BJ (cell line): ENCODE results near the gene RAVER1. TPM values are rescaled to one million over a fixed set of nuclear protein-coding genes. Genes with fewer than 3 reads are reported as not detected.

ENCODE experiments used
- CTCF ChIA-PET: fragments of 350-600 bp; formaldehyde crosslinking; extraction: SDS; loops from one replicate; lab custom pipeline; 2021; ENCODE audit warnings: antibody characterized with exemption, inconsistent platforms; lab: Yijun Ruan, JAX
- POLR2A ChIA-PET: fragments of 300-600 bp; sonication (Branson Sonifier 250); formaldehyde crosslinking; extraction: SDS; loops from one replicate; lab custom pipeline; 2021; ENCODE audit warnings: antibody characterized with exemption; lab: Charles Lee
- DNase-seq: peaks from one replicate; pipeline ENCODE4 v3.0.0-alpha.2; 2011; ENCODE audit warnings: low read depth
- H3K27me3 ChIP-seq: 2 replicates; pipeline ENCODE4 v1.6.0; 2011; ENCODE audit warnings: low read length; ENCODE audit not compliant: control insufficient read depth, insufficient read depth
- H3K36me3 ChIP-seq: 2 replicates; pipeline ENCODE4 v1.5.1; 2011; ENCODE audit warnings: low read length; ENCODE audit not compliant: control insufficient read depth, insufficient read depth
- H3K4me3 ChIP-seq: 2 replicates; pipeline ENCODE4 v1.5.1; 2011; ENCODE audit warnings: low read depth, mild to moderate bottlenecking, control low read depth, low read length
- polyA plus RNA-seq: library from polyadenylated mRNA; depleted of rRNA; stranded (reverse); fragments of >200 nt; gene quantifications from 2 replicates; pipeline ENCODE4 v1.2.3, GENCODE V29; 2011
- TF ChIP-seq, protein P1 (sequence below): IDR thresholded peaks from 2 replicates; pipeline ENCODE4 v1.5.1; 2011; ENCODE audit warnings: low read depth, mild to moderate bottlenecking, control low read depth, inconsistent platforms, low read length, moderate library complexity; ENCODE audit not compliant: insufficient read depth

RAVER1 gene
- polyA plus RNA-seq, 1 experiment, result 5.1 TPM

DNA sequence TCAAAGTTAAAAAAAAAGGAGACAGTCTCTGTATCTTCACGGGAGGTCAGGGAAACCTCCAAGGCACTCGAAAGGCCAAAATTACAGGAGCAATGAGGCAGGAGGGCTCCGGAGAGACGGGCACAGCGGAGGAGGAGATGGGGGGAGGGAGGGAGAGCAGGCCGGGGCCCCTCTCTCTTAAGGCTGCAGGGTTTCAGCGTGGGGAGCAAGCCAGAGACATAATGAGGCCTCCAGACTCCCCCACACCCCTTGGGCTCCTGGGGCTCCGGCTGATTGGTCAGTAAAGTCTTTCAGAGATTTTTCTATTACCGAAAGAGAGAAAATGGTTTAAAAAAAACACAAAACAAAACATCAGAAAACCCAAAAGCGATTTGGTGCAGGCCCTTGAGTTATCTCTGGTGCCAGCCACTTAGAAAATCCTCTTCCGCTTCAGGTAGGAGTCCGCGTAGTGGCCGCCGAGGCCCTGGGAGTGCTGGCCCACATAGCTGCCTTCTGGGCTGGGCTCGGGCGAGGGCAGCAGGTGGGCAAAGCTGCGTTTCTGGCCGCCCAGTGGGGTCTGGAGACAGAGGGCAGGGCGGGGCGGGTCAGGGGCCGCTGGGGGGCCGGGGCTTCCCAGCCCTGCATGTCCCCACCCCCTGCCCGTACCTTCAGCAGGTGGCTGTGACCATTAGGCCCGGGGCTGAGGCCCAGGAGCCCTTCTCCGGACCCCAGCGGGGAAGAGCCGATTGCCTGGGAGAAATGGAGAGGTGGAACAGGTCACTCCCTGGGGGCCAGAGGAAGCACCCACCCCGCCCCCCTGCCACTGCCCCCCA is 16.1 kb downstream of the RAVER1 start:
- TF ChIP-seq, protein P1, sequence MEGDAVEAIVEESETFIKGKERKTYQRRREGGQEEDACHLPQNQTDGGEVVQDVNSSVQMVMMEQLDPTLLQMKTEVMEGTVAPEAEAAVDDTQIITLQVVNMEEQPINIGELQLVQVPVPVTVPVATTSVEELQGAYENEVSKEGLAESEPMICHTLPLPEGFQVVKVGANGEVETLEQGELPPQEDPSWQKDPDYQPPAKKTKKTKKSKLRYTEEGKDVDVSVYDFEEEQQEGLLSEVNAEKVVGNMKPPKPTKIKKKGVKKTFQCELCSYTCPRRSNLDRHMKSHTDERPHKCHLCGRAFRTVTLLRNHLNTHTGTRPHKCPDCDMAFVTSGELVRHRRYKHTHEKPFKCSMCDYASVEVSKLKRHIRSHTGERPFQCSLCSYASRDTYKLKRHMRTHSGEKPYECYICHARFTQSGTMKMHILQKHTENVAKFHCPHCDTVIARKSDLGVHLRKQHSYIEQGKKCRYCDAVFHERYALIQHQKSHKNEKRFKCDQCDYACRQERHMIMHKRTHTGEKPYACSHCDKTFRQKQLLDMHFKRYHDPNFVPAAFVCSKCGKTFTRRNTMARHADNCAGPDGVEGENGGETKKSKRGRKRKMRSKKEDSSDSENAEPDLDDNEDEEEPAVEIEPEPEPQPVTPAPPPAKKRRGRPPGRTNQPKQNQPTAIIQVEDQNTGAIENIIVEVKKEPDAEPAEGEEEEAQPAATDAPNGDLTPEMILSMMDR, result no peak
- POLR2A ChIA-PET, result interaction anchor here (0.6 kb wide), 2 partner anchors 16 to 26 kb away, joined by 3 to 5 read pairs; no protein-coding TSS in a partner anchor
- H3K27me3 ChIP-seq, result no peaks in the 10 kb centered on the region
- no peak for DNase-seq
- CTCF ChIA-PET, result no interaction called here
- H3K4me3 ChIP-seq, result no peak overlapping the region
- H3K36me3 ChIP-seq, result peaks cover 29% of the 10 kb centered on the region

DNA sequence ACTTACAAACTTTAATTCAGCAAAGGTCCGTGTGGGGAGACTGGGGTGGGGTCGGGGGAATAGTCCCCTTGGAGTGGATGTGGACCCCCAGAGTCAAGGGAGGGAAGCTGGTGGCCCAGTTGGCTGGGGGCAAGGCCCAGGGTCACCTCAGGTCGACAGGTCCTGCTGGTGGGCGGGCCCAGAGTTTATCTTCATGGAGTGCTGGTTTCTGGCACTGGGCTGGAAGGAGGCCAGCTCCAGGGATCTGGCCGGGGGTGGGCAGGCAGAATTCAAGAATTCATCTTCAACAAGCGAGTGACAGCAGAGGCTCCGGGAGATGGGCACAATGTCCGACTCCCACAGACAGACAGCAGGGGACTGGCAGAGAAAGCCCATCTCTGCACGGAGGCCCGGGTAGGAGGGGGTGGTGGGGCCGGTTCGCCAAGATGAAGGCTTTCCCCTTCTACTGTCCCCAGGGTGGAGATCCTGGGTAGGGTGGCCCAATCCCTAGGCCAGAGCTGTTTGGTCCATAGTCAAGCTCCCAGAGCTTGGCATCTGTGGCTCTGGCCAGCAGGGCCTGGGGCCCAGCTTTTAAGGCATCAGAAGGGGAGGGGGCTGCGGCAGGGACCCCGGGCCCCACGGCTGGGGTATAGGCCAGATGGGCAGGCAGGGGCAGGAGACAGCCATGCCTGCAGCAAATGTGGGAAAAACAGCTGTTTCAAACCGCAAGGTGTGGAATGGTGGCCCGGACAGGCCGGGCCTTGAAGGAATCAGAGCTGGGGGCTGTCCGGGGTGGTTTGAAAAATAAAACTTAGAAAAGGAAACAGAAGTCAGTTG is 16.9 kb downstream of the RAVER1 start:
- no peak overlapping the region for H3K4me3 ChIP-seq
- POLR2A ChIA-PET, result interaction anchor here (0.6 kb wide), 2 partner anchors 17 to 25 kb away, joined by 3 to 5 read pairs; no protein-coding TSS in a partner anchor
- CTCF ChIA-PET, result no interaction called here
- TF ChIP-seq, protein P1, result no peak
- H3K27me3 ChIP-seq, result no peaks in the 10 kb centered on the region
- DNase-seq, result no peak
- peaks cover 24% of the 10 kb centered on the region for H3K36me3 ChIP-seq

DNA sequence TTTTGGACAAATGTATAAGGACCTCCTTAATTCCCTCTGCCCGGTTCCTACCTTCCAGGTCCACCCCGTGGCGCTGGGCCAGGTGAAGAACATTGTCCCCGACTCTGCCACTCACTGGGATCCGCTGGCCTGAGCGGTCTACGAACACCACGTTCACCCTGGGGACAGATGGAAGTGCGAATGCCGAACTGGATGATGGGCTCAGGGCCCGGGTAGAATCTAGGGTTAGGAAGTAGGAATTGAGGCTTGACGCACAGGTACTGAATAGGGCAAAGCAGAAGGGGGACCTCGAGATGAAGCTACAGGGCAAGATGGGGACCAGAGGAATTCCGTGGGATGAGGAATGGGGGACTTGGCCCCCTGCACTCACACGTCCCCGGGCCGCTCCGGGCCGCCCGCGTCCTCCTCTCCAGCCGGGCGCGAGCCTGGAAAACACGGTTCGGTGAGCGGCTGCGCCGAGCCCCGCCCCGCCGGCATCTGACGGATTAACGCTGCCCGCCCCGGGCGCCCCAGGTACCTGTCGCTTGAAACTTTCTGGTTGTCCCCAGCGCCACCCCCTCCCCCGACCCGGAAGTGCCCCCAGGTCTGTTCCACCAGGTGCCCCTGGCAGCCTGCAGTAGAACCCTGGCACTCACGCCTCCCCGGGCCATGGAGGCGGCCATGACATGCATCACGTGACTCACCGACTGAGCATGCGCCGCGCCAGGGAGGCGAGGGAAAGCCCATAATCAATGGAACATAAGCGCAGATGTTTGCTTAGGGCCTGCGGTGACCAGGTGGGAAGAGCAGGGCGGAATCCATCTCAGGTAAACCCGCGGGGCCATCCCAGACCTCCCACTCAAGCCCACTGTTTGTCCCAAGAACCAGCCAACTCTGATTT is 17.8 kb downstream of the RAVER1 start, which contains the start of gene FDX2:
TSS of gene FDX2 (minus strand) at position 681 of the 880 bp plus-strand sequence. CDS start at position 662, 19 bp downstream.
- peaks cover 20% of the 10 kb centered on the region for H3K36me3 ChIP-seq
- H3K4me3 ChIP-seq, result peak within 1 kb of the TSS; percentile 71
- CTCF ChIA-PET, result no interaction called here
- POLR2A ChIA-PET, result no interaction called here
- DNase-seq, result no peak
- TF ChIP-seq, protein P1, result no peak
- no peaks in the 10 kb centered on the region for H3K27me3 ChIP-seq

DNA sequence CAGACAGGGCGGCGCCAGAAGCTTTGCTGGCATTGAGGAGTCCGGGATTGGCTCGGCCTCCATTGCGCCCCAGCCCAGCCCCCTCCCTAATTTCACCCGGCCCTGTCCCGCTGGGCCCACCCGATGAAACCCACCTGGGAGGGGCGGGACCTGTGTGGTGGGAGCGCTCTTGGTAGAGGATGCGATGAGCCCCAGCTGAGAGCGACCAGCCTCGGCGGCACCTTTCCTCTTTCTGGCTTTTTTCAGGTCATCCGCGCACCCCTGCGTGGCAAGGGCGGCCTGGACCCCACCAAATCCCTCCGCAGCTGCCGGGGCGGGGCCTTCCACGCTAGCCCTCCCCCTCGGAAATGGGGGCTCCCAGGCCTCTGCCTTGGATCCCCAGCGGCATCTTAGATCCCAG is 23.9 kb downstream of the RAVER1 start, which contains the start of gene ZGLP1:
TSS of gene ZGLP1 (minus strand) at position 393 of the 400 bp plus-strand sequence.
- peaks cover 6% of the 10 kb centered on the region; the same call in 1 of the 2 replicates for H3K36me3 ChIP-seq
- ChIA-PET CTCF (no interaction called here), POLR2A (no interaction called here)
- H3K27me3 ChIP-seq, result no peaks in the 10 kb centered on the region
- TF ChIP-seq, protein P1, result no peak
- DNase-seq, result no peak
- no peak within 1 kb of the TSS for H3K4me3 ChIP-seq
